A549 (cell line): ENCODE results near the gene CD81. TPM values are rescaled to one million over a fixed set of nuclear protein-coding genes. Genes with fewer than 3 reads are reported as not detected.

Experiments
- ATAC-seq, 2 experiments: fragments of 200-7000 bp in 1 of 2; fragments of >200 bp in 1 of 2; cut with Nextera tagmentation in 1 of 2; cut with Tn5 transposase in 1 of 2; 3 replicates each; pipeline versions ENCODE4 v1.8.0 to v1.9.1; 2018 to 2020; ENCODE audit warnings: mild to moderate bottlenecking in 1 of 2, moderate library complexity in 1 of 2
- CTCF ChIA-PET: fragments of 300-600 bp; sonication (Branson Sonifier 250); formaldehyde crosslinking; extraction: SDS; loops from one replicate; lab custom pipeline; 2021; ENCODE audit warnings: antibody characterized with exemption, inconsistent platforms; lab: Yijun Ruan, JAX
- POLR2A ChIA-PET: fragments of 350-600 bp; formaldehyde crosslinking; extraction: SDS; loops from one replicate; lab custom pipeline; 2021; ENCODE audit warnings: antibody characterized with exemption, inconsistent platforms; lab: Yijun Ruan, JAX
- DNase-seq, 2 experiments: peaks; one replicate each; pipeline versions ENCODE4 v3.0.0 to v3.0.0-alpha.2; 2011 to 2016; ENCODE audit warnings: low read depth in 1 of 2, low spot score in 1 of 2
- FAIRE-seq: peaks from 2 replicates; lab custom pipeline; 2011; peaks lifted over from hg19 to GRCh38; lab: Jason Lieb, UNC
- H3K27ac ChIP-seq, 2 experiments: fragments of >200 bp; sonication (Bioruptor Twin); formaldehyde crosslinking; 3 replicates each; pipeline ENCODE4 v1.5.1; 2016 to 2017
- H3K4me1 ChIP-seq: fragments of >200 bp; sonication (Bioruptor Twin); formaldehyde crosslinking; 3 replicates; pipeline ENCODE4 v1.6.1; 2016
- H3K4me2 ChIP-seq: fragments of >200 bp; sonication (Bioruptor Twin); formaldehyde crosslinking; 3 replicates; pipeline ENCODE4 v1.6.1; 2016
- H3K4me3 ChIP-seq: fragments of >200 bp; sonication (Bioruptor Twin); formaldehyde crosslinking; 3 replicates; pipeline ENCODE4 v1.5.1; 2016
- H3K9me3 ChIP-seq: fragments of >200 bp; sonication (Bioruptor Twin); formaldehyde crosslinking; 3 replicates; pipeline ENCODE4 v1.6.1; 2016
- BCL3 ChIP-seq: fragments of >200 bp; sonication (Bioruptor Twin); formaldehyde crosslinking; IDR thresholded peaks from 3 replicates; pipeline ENCODE4 v1.6.1; 2016
- CBX8 ChIP-seq: fragments of 200-600 bp; sonication (generic); IDR thresholded peaks from 2 replicates; pipeline ENCODE4 v1.6.1; 2016
- EHMT2 ChIP-seq: fragments of 200-600 bp; sonication (generic); IDR thresholded peaks from 2 replicates; pipeline ENCODE4 v1.6.1; 2016; ENCODE audit warnings: antibody characterized with exemption, low read depth, mild to moderate bottlenecking, moderate library complexity
- ELK1 ChIP-seq: fragments of 150-350 bp; IDR thresholded peaks from 2 replicates; pipeline ENCODE4 v1.6.1; 2014; ENCODE audit warnings: low read depth, mild to moderate bottlenecking, low read length
- FOXS1 ChIP-seq: fragments of 250-450 bp; sonication (Bioruptor Pico); IDR thresholded peaks from 2 replicates; pipeline ENCODE4 v1.5.0; 2020; ENCODE audit warnings: mild to moderate bottlenecking, moderate library complexity
- GATA3 ChIP-seq: IDR thresholded peaks from 2 replicates; pipeline ENCODE4 v1.6.1; 2012; ENCODE audit warnings: borderline replicate concordance
- HOXA7 ChIP-seq: fragments of 250-450 bp; sonication (Bioruptor Pico); IDR thresholded peaks from 2 replicates; pipeline ENCODE4 v1.5.0; 2020; ENCODE audit warnings: mild to moderate bottlenecking, moderate library complexity
- HOXB13 ChIP-seq: fragments of 250-450 bp; sonication (Bioruptor Pico); IDR thresholded peaks from 2 replicates; pipeline ENCODE4 v1.5.0; 2020; ENCODE audit warnings: low read depth, mild to moderate bottlenecking, moderate library complexity
- HOXB5 ChIP-seq: fragments of 250-450 bp; sonication (Bioruptor Pico); IDR thresholded peaks from 2 replicates; pipeline ENCODE4 v1.5.0; 2020; ENCODE audit warnings: mild to moderate bottlenecking, moderate library complexity
- JUNB ChIP-seq: fragments of >200 bp; sonication (Bioruptor Twin); formaldehyde crosslinking; IDR thresholded peaks from 2 replicates; pipeline ENCODE4 v1.6.1; 2016
- MYC ChIP-seq: IDR thresholded peaks from 2 replicates; pipeline ENCODE4 v1.6.1; 2012; ENCODE audit warnings: mild to moderate bottlenecking, inconsistent platforms, low read length, improper control_type of control experiment, borderline replicate concordance
- NPAS2 ChIP-seq: fragments of 250-450 bp; sonication (Bioruptor Pico); IDR thresholded peaks from 2 replicates; pipeline ENCODE4 v1.8.0; 2022; ENCODE audit warnings: mild to moderate bottlenecking, moderate library complexity, borderline replicate concordance
- RARB ChIP-seq: fragments of 250-450 bp; sonication (Bioruptor Pico); IDR thresholded peaks from 2 replicates; pipeline ENCODE4 v1.8.0; 2021; ENCODE audit warnings: mild to moderate bottlenecking, moderate library complexity
- SMC3 ChIP-seq: fragments of >200 bp; sonication (Bioruptor Twin); formaldehyde crosslinking; IDR thresholded peaks from 3 replicates; pipeline ENCODE4 v1.6.1; 2018; ENCODE audit warnings: inconsistent platforms
- TP53 ChIP-seq: fragments of 250-450 bp; sonication (Bioruptor Pico); IDR thresholded peaks from 2 replicates; pipeline ENCODE4 v1.5.0; 2021; ENCODE audit warnings: mild to moderate bottlenecking, moderate library complexity
- USF2 ChIP-seq: fragments of 450-650 bp; IDR thresholded peaks from 2 replicates; pipeline ENCODE4 v1.6.1; 2014; ENCODE audit warnings: antibody characterized with exemption
- ZFP36 ChIP-seq: fragments of 450-650 bp; IDR thresholded peaks from 2 replicates; pipeline ENCODE4 v1.6.1; 2014; ENCODE audit warnings: borderline replicate concordance; ENCODE audit not compliant: partially characterized antibody
- WGBS: methylation state at CpG from one replicate; pipeline ENCODE4 v1.1.6; 2017; ENCODE audit errors: missing lambda C conversion rate; 5-methylcytosine and 5-hydroxymethylcytosine counted together
- polyA plus RNA-seq, 4 experiments: library from polyadenylated mRNA; depleted of rRNA in 3 of 4; stranded (reverse); fragments of >200 nt; fragmentation: RNase III in 1 of 4; extraction: RNeasy Plus Mini Kit Qiagen cat#74134 plus additional on column Dnase treatment in 1 of 4; gene quantifications; 2 replicates in 3 of 4; 3 replicates in 1 of 4; pipeline ENCODE4 v1.2.3, GENCODE V29; 2011 to 2017

Gene CD81
- polyA plus RNA-seq, 2 of the 4 experiments (the other 2 are of a cell fraction) = 125 to 247 TPM

- Histone ChIP-seq H3K27ac (peak overlapping the region in 1 of 2 experiments; percentile 5; a peak in 3 of 6 replicates), H3K4me1 (peaks cover 29% of the 10 kb centered on the region), H3K4me3 (no peak overlapping the region), H3K9me3 (no peaks in the 10 kb centered on the region)
- CTCF ChIA-PET = interaction anchor here (2.3 to 3.7 kb wide), 4 partner anchors 12 to 84 kb away, joined by 7 to 25 read pairs (median 14); partner anchors contain the start of gene TSSC4
- FAIRE-seq = no peak
- ATAC-seq = 0 out of 6 replicates have a peak, but pooled peaks of 1 of the 2 experiments have one; percentile 14
- 67% methylated on average over 11 of the region's 15 CpGs for WGBS
- POLR2A ChIA-PET = interaction anchor here (2.8 kb wide), 1 partner anchor 12 kb away, joined by 18 read pairs; the partner anchor contains the start of gene CD81
- TF ChIP-seq CBX8 (no peak), NPAS2 (no peak), ZFP36 (peak; percentile 48)
- TF ChIP-seq, all 56 proteins: peak for 1
- no peak overlapping the region for H3K4me2 ChIP-seq
- no peak for DNase-seq
Observed at GRCh38 chr11:2388431-2389376, 11.6 kb downstream of the CD81 start.

- no peak for TF ChIP-seq SMC3
- TF ChIP-seq JUNB = no peak
- TF ChIP-seq TP53 (CRISPR knock-in tag) = no peak
- Histone ChIP-seq H3K27ac (peak overlapping the region in 1 of 2 experiments; percentile 5; a peak in 3 of 6 replicates), H3K4me3 (no peak overlapping the region), H3K9me3 (no peaks in the 10 kb centered on the region), H3K4me1 (peaks cover 24% of the 10 kb centered on the region), H3K4me2 (no peak overlapping the region)
- ChIA-PET CTCF (interaction anchor here (0.9 to 3.7 kb wide), 5 partner anchors 11 to 203 kb away, joined by 3 to 16 read pairs (median 12); partner anchors contain the start of gene TSSC4), POLR2A (interaction anchor here (1.6 to 2.7 kb wide), 2 partner anchors 12 kb away, joined by 8 to 9 read pairs; partner anchors contain the start of gene CD81)
- ATAC-seq = peak in 1 of 2 experiments; percentile 16; a peak in 2 of 6 replicates
- FAIRE-seq = no peak
- no peak for DNase-seq
- WGBS = 73% methylated on average over 14 of the region's 14 CpGs
Observed at GRCh38 chr11:2389377-2390026, 12.4 kb downstream of the CD81 start.

GRCh38 chr11:2390091-2390724 lies 13.1 kb downstream of the CD81 start:
- FAIRE-seq (no peak), DNase-seq (no peak), ATAC-seq (no peak)
- no peak overlapping the region for H3K4me3 ChIP-seq
- H3K4me1 ChIP-seq = peaks cover 24% of the 10 kb centered on the region
- CTCF ChIA-PET = interaction anchor here (0.9 to 3.7 kb wide), 5 partner anchors 10 to 204 kb away, joined by 3 to 16 read pairs (median 12); partner anchors contain the start of gene TSSC4
- H3K27ac ChIP-seq = peak overlapping the region; percentile 42 to 70; a peak in 4 of 6 replicates
- H3K9me3 ChIP-seq = no peaks in the 10 kb centered on the region
- TF ChIP-seq ELK1 (no peak), GATA3 (no peak), MYC (no peak), ZFP36 (peak; percentile 70)
- POLR2A ChIA-PET = interaction anchor here (0.7 to 2.7 kb wide), 4 partner anchors 10 to 629 kb away, joined by 3 to 9 read pairs (median 6); partner anchors contain the start of genes CD81 and TSSC4
- peak overlapping the region; percentile 23; the same call in 1 of the 3 replicates for H3K4me2 ChIP-seq
- 91% methylated on average over 21 of the region's 23 CpGs for WGBS

GRCh38 chr11:2390725-2391151 lies 13.6 kb downstream of the CD81 start:
- WGBS = 48% methylated on average over 3 of the region's 8 CpGs
- Histone ChIP-seq H3K27ac (peak overlapping the region; percentile 42 to 70; a peak in 4 of 6 replicates), H3K4me2 (peak overlapping the region; percentile 23; the same call in 1 of the 3 replicates), H3K4me1 (peaks cover 24% of the 10 kb centered on the region), H3K9me3 (no peaks in the 10 kb centered on the region), H3K4me3 (no peak overlapping the region)
- ChIA-PET POLR2A (interaction anchor here (0.7 to 2.7 kb wide), 4 partner anchors 10 to 630 kb away, joined by 3 to 9 read pairs (median 6); partner anchors contain the start of genes CD81 and TSSC4), CTCF (interaction anchor here (1.2 to 3.7 kb wide), 4 partner anchors 10 to 85 kb away, joined by 3 to 16 read pairs (median 14); partner anchors contain the start of gene TSSC4)
- FAIRE-seq (no peak), DNase-seq (peak; percentile 31 to 44), ATAC-seq (peak; percentile 17 to 60; a peak in 4 of 6 replicates)
- no peak for TF ChIP-seq EHMT2
- no peak for TF ChIP-seq FOXS1 (CRISPR knock-in tag)
- TF ChIP-seq USF2 = no peak
- TF ChIP-seq HOXA7 (CRISPR knock-in tag) = no peak
- TF ChIP-seq BCL3 = no peak
- TF ChIP-seq HOXB13 (CRISPR knock-in tag) = no peak
- no peak for TF ChIP-seq TP53 (CRISPR knock-in tag)
- no peak for TF ChIP-seq RARB (CRISPR knock-in tag)
- no peak for TF ChIP-seq HOXB5 (CRISPR knock-in tag)
